Measurements from ENCODE around the gene PLEKHG2.
A peak's percentile ranks its signal among the peaks of the same experiment; 100 is the strongest.

PLEKHG2 gene

DNA sequence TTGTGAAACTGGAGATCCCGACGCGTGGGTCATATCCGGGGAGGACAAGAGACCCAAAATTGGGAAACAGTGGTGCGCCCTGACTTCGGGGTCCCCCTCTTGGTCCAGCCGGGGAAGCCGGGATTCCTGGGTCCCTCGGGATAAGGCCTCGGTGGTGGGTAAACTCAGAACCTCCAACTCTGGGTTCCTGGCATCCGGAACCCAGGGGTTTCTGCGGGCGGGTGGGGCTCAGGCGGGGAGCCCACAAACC lies 5.1 kb upstream of the PLEKHG2 start:
- H3K4me1 ChIP-seq (ENCODE audit: insufficient read depth, low read length, poor library complexity, severe bottlenecking) = peaks cover 46% of the 10 kb centered on the region
- peak overlapping the region; percentile 57; the same call in 1 of the 2 replicates for H2AFZ ChIP-seq (ENCODE audit: low read length)

DNA sequence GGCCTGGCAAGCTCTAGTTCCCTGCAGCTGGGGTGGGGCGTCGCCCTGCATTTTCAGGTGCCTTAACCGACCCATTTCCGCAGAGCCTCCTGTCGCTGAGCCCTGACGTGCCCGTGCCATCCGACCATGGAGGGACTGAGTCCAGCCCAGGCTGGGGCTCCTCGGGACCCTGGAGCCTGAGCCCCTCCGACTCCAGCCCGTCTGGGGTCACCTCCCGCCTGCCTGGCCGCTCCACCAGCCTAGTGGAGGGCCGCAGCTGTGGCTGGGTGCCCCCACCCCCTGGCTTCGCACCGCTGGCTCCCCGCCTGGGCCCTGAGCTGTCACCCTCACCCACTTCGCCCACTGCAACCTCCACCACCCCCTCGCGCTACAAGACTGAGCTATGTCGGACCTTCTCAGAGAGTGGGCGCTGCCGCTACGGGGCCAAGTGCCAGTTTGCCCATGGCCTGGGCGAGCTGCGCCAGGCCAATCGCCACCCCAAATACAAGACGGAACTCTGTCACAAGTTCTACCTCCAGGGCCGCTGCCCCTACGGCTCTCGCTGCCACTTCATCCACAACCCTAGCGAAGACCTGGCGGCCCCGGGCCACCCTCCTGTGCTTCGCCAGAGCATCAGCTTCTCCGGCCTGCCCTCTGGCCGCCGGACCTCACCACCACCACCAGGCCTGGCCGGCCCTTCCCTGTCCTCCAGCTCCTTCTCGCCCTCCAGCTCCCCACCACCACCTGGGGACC lies 4.6 kb upstream of the PLEKHG2 start:
- Histone ChIP-seq H3K9me3 (ENCODE audit: insufficient read depth, low read depth, low read length) (no peaks in the 10 kb centered on the region), H3K9ac (ENCODE audit: low read depth, low read length, poor library complexity, severe bottlenecking) (peak overlapping the region; percentile 94), H3F3A (ENCODE audit: low read depth) (peaks cover 3% of the 10 kb centered on the region), H3K9me2 (replicated peaks; ENCODE audit: low read depth, low read length) (no peaks in the 10 kb centered on the region), H3K36me3 (ENCODE audit: insufficient read depth, low read length) (no peaks in the 10 kb centered on the region), H3K4me1 (ENCODE audit: insufficient read depth, low read length, poor library complexity, severe bottlenecking) (peaks cover 41% of the 10 kb centered on the region), H4K20me1 (ENCODE audit: insufficient read depth, low read length, poor library complexity, severe bottlenecking) (peaks cover 26% of the 10 kb centered on the region), H3K79me2 (ENCODE audit: insufficient read depth, low read length) (peaks cover 42% of the 10 kb centered on the region), H3K4me3 (ENCODE audit: low read length, poor library complexity, severe bottlenecking) (peak overlapping the region; percentile 93), H3K4me2 (ENCODE audit: low read depth, low read length, poor library complexity, severe bottlenecking) (peak overlapping the region; percentile 97), H2AFZ (ENCODE audit: low read length) (no peak overlapping the region), H3K27me3 (ENCODE audit: insufficient read depth, low read length, poor library complexity, severe bottlenecking) (peaks cover 1% of the 10 kb centered on the region)
- TF ChIP-seq CTCF (conservative IDR thresholded peaks at IDR 0.05; ENCODE audit: low read length) = no peak
- TF ChIP-seq EZH2phosphoT487 (IDR thresholded peaks at IDR 0.05; ENCODE audit: borderline replicate concordance) = no peak

More for the DNA sequence above, 5.1 kb upstream of the PLEKHG2 start:
- Histone ChIP-seq H3K9ac (ENCODE audit: low read depth, low read length, poor library complexity, severe bottlenecking) (peak overlapping the region; percentile 94), H3K9me3 (ENCODE audit: insufficient read depth, low read depth, low read length) (no peaks in the 10 kb centered on the region), H4K20me1 (ENCODE audit: insufficient read depth, low read length, poor library complexity, severe bottlenecking) (peaks cover 26% of the 10 kb centered on the region), H3K9me2 (replicated peaks; ENCODE audit: low read depth, low read length) (no peaks in the 10 kb centered on the region), H3K79me2 (ENCODE audit: insufficient read depth, low read length) (peaks cover 41% of the 10 kb centered on the region), H3K4me3 (ENCODE audit: low read length, poor library complexity, severe bottlenecking) (peak overlapping the region; percentile 93), H3K4me2 (ENCODE audit: low read depth, low read length, poor library complexity, severe bottlenecking) (peak overlapping the region; percentile 97), H3K36me3 (ENCODE audit: insufficient read depth, low read length) (no peaks in the 10 kb centered on the region), H3K27me3 (ENCODE audit: insufficient read depth, low read length, poor library complexity, severe bottlenecking) (no peaks in the 10 kb centered on the region), H3F3A (ENCODE audit: low read depth) (peaks cover 3% of the 10 kb centered on the region)
- no peak for TF ChIP-seq CTCF (conservative IDR thresholded peaks at IDR 0.05; ENCODE audit: low read length)
- no peak for TF ChIP-seq EZH2phosphoT487 (IDR thresholded peaks at IDR 0.05; ENCODE audit: borderline replicate concordance)

DNA sequence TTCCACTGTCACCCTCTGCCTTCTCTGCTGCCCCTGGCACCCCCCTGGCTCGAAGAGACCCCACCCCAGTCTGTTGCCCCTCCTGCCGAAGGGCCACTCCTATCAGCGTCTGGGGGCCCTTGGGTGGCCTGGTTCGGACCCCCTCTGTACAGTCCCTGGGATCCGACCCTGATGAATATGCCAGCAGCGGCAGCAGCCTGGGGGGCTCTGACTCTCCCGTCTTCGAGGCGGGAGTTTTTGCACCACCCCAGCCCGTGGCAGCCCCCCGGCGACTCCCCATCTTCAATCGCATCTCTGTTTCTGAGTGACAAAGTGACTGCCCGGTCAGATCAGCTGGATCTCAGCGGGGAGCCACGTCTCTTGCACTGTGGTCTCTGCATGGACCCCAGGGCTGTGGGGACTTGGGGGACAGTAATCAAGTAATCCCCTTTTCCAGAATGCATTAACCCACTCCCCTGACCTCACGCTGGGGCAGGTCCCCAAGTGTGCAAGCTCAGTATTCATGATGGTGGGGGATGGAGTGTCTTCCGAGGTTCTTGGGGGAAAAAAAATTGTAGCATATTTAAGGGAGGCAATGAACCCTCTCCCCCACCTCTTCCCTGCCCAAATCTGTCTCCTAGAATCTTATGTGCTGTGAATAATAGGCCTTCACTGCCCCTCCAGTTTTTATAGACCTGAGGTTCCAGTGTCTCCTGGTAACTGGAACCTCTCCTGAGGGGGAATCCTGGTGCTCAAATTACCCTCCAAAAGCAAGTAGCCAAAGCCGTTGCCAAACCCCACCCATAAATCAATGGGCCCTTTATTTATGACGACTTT lies 3.9 kb upstream of the PLEKHG2 start:
- H3K9me2 ChIP-seq (replicated peaks; ENCODE audit: low read depth, low read length) = no peaks in the 10 kb centered on the region
- H3K9me3 ChIP-seq (ENCODE audit: insufficient read depth, low read depth, low read length) = no peaks in the 10 kb centered on the region
- H3K27me3 ChIP-seq (ENCODE audit: insufficient read depth, low read length, poor library complexity, severe bottlenecking) = peaks cover 5% of the 10 kb centered on the region
- peak overlapping the region; percentile 93 for H3K4me3 ChIP-seq (ENCODE audit: low read length, poor library complexity, severe bottlenecking)
- H3K4me1 ChIP-seq (ENCODE audit: insufficient read depth, low read length, poor library complexity, severe bottlenecking) = peaks cover 34% of the 10 kb centered on the region
- H3K9ac ChIP-seq (ENCODE audit: low read depth, low read length, poor library complexity, severe bottlenecking) = peak overlapping the region; percentile 94
- peaks cover 3% of the 10 kb centered on the region for H3F3A ChIP-seq (ENCODE audit: low read depth)
- no peaks in the 10 kb centered on the region for H3K36me3 ChIP-seq (ENCODE audit: insufficient read depth, low read length)
- peaks cover 26% of the 10 kb centered on the region for H4K20me1 ChIP-seq (ENCODE audit: insufficient read depth, low read length, poor library complexity, severe bottlenecking)
- peak overlapping the region; percentile 97 for H3K4me2 ChIP-seq (ENCODE audit: low read depth, low read length, poor library complexity, severe bottlenecking)
- H2AFZ ChIP-seq (ENCODE audit: low read length) = no peak overlapping the region
- H3K79me2 ChIP-seq (ENCODE audit: insufficient read depth, low read length) = peaks cover 49% of the 10 kb centered on the region
- TF ChIP-seq CTCF (conservative IDR thresholded peaks at IDR 0.05; ENCODE audit: low read length) (no peak), EZH2phosphoT487 (IDR thresholded peaks at IDR 0.05; ENCODE audit: borderline replicate concordance) (no peak)

All from Loucy (cell line).